H1 (cell line): Measurements from ENCODE around the gene ST6GALNAC5. TPM values are rescaled to one million over a fixed set of nuclear protein-coding genes. Genes with fewer than 3 reads are reported as not detected.

ENCODE experiments used
- GABPA ChIP-seq: IDR thresholded peaks from 2 replicates; pipeline ENCODE4 v1.6.1; 2011; ENCODE audit warnings: mild to moderate bottlenecking, low read length, moderate library complexity, borderline replicate concordance; ENCODE audit not compliant: insufficient read depth
- RBBP5 ChIP-seq: IDR thresholded peaks from 2 replicates; pipeline ENCODE4 v1.7.1; 2012; ENCODE audit warnings: low read depth, mild to moderate bottlenecking, inconsistent platforms, low read length, moderate library complexity, borderline replicate concordance
- SP1 ChIP-seq: IDR thresholded peaks from 2 replicates; pipeline ENCODE4 v1.6.1; 2011; ENCODE audit warnings: low read depth, low read length
- YY1 ChIP-seq: IDR thresholded peaks from 2 replicates; pipeline ENCODE4 v1.6.1; 2011; ENCODE audit warnings: low read depth, mild to moderate bottlenecking, low read length
- polyA plus RNA-seq, 7 experiments: library from polyadenylated mRNA; depleted of rRNA in 3 of 7; stranded (reverse) in 5 of 7; unstranded in 2 of 7; fragments of >200 nt in 5 of 7; fragments of 200-250 nt in 2 of 7; gene quantifications; 1 replicate in 5 of 7; 2 replicates in 1 of 7; 4 replicates in 1 of 7; pipeline versions ENCODE4 v1.2.1 to v1.2.3, GENCODE V29; 2011 to 2013; ENCODE audit warnings: missing spikeins in 2 of 7, mixed read lengths in 2 of 7
- total RNA-seq: library from RNA; stranded (reverse); fragmentation: NEBNext Ultra II Directional; extraction: Animal tissue kit (Norgen Biotek cat#: 25700); gene quantifications from 2 replicates; pipeline ENCODE4 v1.2.1, GENCODE V29; 2021

ST6GALNAC5 gene
- total and polyA plus RNA-seq, 2 of the 8 experiments (the other 6 are each of a cell fraction or from before 2014, with no cell fraction given), result 6.2 to 7.3 TPM

DNA sequence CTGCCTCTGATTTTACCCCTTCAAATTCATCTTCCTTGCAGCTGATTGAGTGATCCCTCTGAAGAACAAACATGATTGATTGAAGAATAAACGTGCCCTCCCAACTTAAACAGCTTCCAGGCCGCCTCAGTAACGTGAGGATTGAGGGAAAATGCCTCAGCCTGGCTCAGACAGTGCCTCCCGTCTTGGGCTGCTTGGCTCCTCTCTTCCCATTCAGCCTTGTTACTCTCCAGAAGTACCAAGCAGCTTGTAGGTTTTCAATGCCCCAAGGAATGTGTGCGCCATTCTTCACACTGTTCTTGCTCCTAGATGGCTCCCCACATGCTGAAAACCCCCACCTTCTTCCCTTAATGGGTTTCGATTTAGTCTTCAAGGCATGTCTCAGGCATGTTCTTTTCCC lies 51.8 kb downstream of the ST6GALNAC5 start (continued):
- TF ChIP-seq RBBP5 (no peak), SP1 (0 out of 2 replicates have a peak, but pooled peaks have one; percentile 23), GABPA (no peak), YY1 (0 out of 2 replicates have a peak, but pooled peaks have one; percentile 22)
